Astrocyte (in vitro differentiated cells and primary cell): ENCODE data around the gene CCDC85B. TPM values are rescaled to one million over a fixed set of nuclear protein-coding genes. Genes with fewer than 3 reads are reported as not detected.
"Not testable (repeated sequence)": the region's sequence is repeated elsewhere in the genome, so short reads cannot be mapped to it uniquely, and the experiment has no call there.

Source experiments
- DNase-seq: peaks from one replicate; pipeline ENCODE4 v3.0.0-alpha.2; 2010; ENCODE audit warnings: low read depth
- FAIRE-seq: peaks from 2 replicates; lab custom pipeline; 2011; peaks lifted over from hg19 to GRCh38; lab: Jason Lieb, UNC
- H2AFZ ChIP-seq: 2 replicates; pipeline ENCODE4 v1.6.0; 2012; ENCODE audit warnings: low read depth, low read length, inconsistent platforms
- H3K27ac ChIP-seq: 2 replicates; pipeline ENCODE4 v1.5.1; 2011; ENCODE audit warnings: low read depth, low read length, inconsistent platforms
- H3K27me3 ChIP-seq: 2 replicates; pipeline ENCODE4 v1.6.0; 2011; ENCODE audit warnings: low read length, inconsistent platforms; ENCODE audit not compliant: insufficient read depth
- H3K36me3 ChIP-seq: 2 replicates; pipeline ENCODE4 v1.5.1; 2011; ENCODE audit warnings: low read length, inconsistent platforms; ENCODE audit not compliant: insufficient read depth
- H3K4me1 ChIP-seq: 2 replicates; pipeline ENCODE4 v1.5.1; 2011; ENCODE audit warnings: low read length, inconsistent platforms; ENCODE audit not compliant: insufficient read depth
- H3K4me2 ChIP-seq: 2 replicates; pipeline ENCODE4 v1.6.0; 2012; ENCODE audit warnings: low read length, inconsistent platforms
- H3K4me3 ChIP-seq: 2 replicates; pipeline ENCODE4 v1.5.1; 2011; ENCODE audit warnings: low read depth, mild to moderate bottlenecking, low read length, inconsistent platforms; ENCODE audit not compliant: insufficient read depth
- H3K79me2 ChIP-seq: 2 replicates; pipeline ENCODE4 v1.6.0; 2012; ENCODE audit warnings: mild to moderate bottlenecking, low read length, inconsistent platforms; ENCODE audit not compliant: insufficient read depth
- H3K9ac ChIP-seq: 2 replicates; pipeline ENCODE4 v1.6.0; 2012; ENCODE audit warnings: mild to moderate bottlenecking, low read length, inconsistent platforms
- H3K9me3 ChIP-seq: 2 replicates; pipeline ENCODE4 v1.5.1; 2012; ENCODE audit warnings: low read depth, mild to moderate bottlenecking, low read length, inconsistent platforms; ENCODE audit not compliant: insufficient read depth
- H4K20me1 ChIP-seq: 2 replicates; pipeline ENCODE4 v1.6.0; 2012; ENCODE audit warnings: low read length, inconsistent platforms; ENCODE audit not compliant: insufficient read depth
- H3K27ac Mint-ChIP-seq: one replicate; pipeline ENCODE4 v1.8.0; 2021; ENCODE audit warnings: mild to moderate bottlenecking, mixed read lengths; ENCODE audit not compliant: unreplicated experiment
- H3K27me3 Mint-ChIP-seq: one replicate; pipeline ENCODE4 v1.8.0; 2021; ENCODE audit warnings: low read depth, mixed read lengths; ENCODE audit not compliant: unreplicated experiment
- H3K36me3 Mint-ChIP-seq: one replicate; pipeline ENCODE4 v1.8.0; 2021; ENCODE audit warnings: low read depth, mixed read lengths; ENCODE audit not compliant: unreplicated experiment
- H3K4me1 Mint-ChIP-seq: one replicate; pipeline ENCODE4 v1.8.0; 2021; ENCODE audit warnings: low read depth, mixed read lengths; ENCODE audit not compliant: unreplicated experiment
- H3K4me3 Mint-ChIP-seq: one replicate; pipeline ENCODE4 v1.8.0; 2021; ENCODE audit warnings: mild to moderate bottlenecking, moderate library complexity, mixed read lengths; ENCODE audit not compliant: unreplicated experiment
- H3K9me3 Mint-ChIP-seq: one replicate; pipeline ENCODE4 v1.8.0; 2021; ENCODE audit warnings: mild to moderate bottlenecking, mixed read lengths; ENCODE audit not compliant: unreplicated experiment
- EZH2 ChIP-seq: IDR thresholded peaks from 2 replicates; pipeline ENCODE4 v1.6.1; 2012; ENCODE audit warnings: mild to moderate bottlenecking, low read length, inconsistent platforms; ENCODE audit not compliant: insufficient read depth
- total RNA-seq: library from RNA; stranded (reverse); gene quantifications from 2 replicates; pipeline ENCODE4 v1.2.1, GENCODE V29; 2021
- TF ChIP-seq, protein P1 (sequence below): IDR thresholded peaks from 2 replicates; pipeline ENCODE4 v1.5.1; 2011; ENCODE audit warnings: low read depth, mild to moderate bottlenecking, inconsistent platforms, low read length, moderate library complexity; ENCODE audit not compliant: insufficient read depth

CCDC85B gene
- total RNA-seq, 1 donor from 2014 or later: 31.4 TPM

GRCh38 chr11:65888163-65888814, 2.2 kb upstream of the CCDC85B start, which contains the start of gene FIBP:
FIBP (minus strand) TSS chr11:65888471; CDS start chr11:65888418, 53 bp downstream.
- Mint-ChIP-seq H3K9me3 (no peaks in the 10 kb centered on the region), H3K27me3 (no peaks in the 10 kb centered on the region)

GRCh38 chr11:65891219-65892136, 1.0 kb downstream of the CCDC85B start:
- FAIRE-seq: no peak
- Mint-ChIP-seq H3K9me3 (no peaks in the 10 kb centered on the region), H3K4me3 (peak overlapping the region; percentile 81), H3K36me3 (peaks cover 14% of the 10 kb centered on the region), H3K27ac (peak overlapping the region; percentile 58), H3K27me3 (no peaks in the 10 kb centered on the region), H3K4me1 (peaks cover 35% of the 10 kb centered on the region)
- peak overlapping the region; percentile 79 for H3K9ac ChIP-seq
- no peak for DNase-seq
- H3K4me2 ChIP-seq: peak overlapping the region; percentile 99
- peak overlapping the region; percentile 60 for H3K4me3 ChIP-seq
- no peaks in the 10 kb centered on the region for H3K9me3 ChIP-seq
- H3K27me3 ChIP-seq: no peaks in the 10 kb centered on the region
- H4K20me1 ChIP-seq: peaks cover 67% of the 10 kb centered on the region
- H3K36me3 ChIP-seq: peaks cover 20% of the 10 kb centered on the region
- peaks cover 73% of the 10 kb centered on the region for H3K4me1 ChIP-seq
- H3K27ac ChIP-seq: peak overlapping the region; percentile 65
- H3K79me2 ChIP-seq: peaks cover 71% of the 10 kb centered on the region
- TF ChIP-seq, protein P1, sequence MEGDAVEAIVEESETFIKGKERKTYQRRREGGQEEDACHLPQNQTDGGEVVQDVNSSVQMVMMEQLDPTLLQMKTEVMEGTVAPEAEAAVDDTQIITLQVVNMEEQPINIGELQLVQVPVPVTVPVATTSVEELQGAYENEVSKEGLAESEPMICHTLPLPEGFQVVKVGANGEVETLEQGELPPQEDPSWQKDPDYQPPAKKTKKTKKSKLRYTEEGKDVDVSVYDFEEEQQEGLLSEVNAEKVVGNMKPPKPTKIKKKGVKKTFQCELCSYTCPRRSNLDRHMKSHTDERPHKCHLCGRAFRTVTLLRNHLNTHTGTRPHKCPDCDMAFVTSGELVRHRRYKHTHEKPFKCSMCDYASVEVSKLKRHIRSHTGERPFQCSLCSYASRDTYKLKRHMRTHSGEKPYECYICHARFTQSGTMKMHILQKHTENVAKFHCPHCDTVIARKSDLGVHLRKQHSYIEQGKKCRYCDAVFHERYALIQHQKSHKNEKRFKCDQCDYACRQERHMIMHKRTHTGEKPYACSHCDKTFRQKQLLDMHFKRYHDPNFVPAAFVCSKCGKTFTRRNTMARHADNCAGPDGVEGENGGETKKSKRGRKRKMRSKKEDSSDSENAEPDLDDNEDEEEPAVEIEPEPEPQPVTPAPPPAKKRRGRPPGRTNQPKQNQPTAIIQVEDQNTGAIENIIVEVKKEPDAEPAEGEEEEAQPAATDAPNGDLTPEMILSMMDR: no peak
- TF ChIP-seq EZH2: no peak
- H2AFZ ChIP-seq: no peak overlapping the region

More at GRCh38 chr11:65888163-65888814, 2.2 kb upstream of the CCDC85B start, which contains the start of gene FIBP:
- Mint-ChIP-seq H3K4me1 (peaks cover 30% of the 10 kb centered on the region), H3K4me3 (peak within 1 kb of the TSS; percentile 97), H3K27ac (peak within 1 kb of the TSS; percentile 98), H3K36me3 (peaks cover 14% of the 10 kb centered on the region)
- Histone ChIP-seq H3K36me3 (peaks cover 15% of the 10 kb centered on the region), H3K4me2 (peak within 1 kb of the TSS; percentile 99), H3K4me3 (peak within 1 kb of the TSS; percentile 87), H2AFZ (peak within 1 kb of the TSS; percentile 95), H3K79me2 (peaks cover 58% of the 10 kb centered on the region), H4K20me1 (peaks cover 61% of the 10 kb centered on the region), H3K9ac (peak within 1 kb of the TSS; percentile 87), H3K9me3 (no peaks in the 10 kb centered on the region), H3K4me1 (peaks cover 59% of the 10 kb centered on the region), H3K27ac (peak within 1 kb of the TSS; percentile 85), H3K27me3 (no peaks in the 10 kb centered on the region)
- peak; percentile 92 for DNase-seq
- no peak for FAIRE-seq
- TF ChIP-seq, protein P1: peak; percentile 40
- TF ChIP-seq EZH2: no peak

DNA sequence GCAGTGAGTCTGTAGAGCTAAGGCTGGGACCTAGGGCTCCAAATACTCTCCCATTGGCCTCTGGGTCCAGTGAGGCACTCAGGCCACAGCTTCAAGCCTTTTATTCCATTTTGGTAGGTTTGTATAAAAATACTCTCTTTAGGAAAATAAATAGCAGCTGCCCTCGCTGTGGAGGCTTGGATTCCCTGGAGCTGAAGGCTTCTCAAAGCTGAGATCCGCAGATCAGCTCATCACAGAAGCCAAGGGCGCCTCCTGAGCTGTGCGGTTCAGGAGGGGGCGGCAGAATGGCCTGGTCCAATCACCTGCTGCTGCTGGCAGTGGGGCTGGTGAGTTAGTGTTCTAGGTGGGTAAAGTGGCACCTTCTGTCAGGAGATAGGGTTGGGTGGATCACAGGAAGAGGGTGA, 1.7 kb downstream of the CCDC85B start:
- peaks cover 71% of the 10 kb centered on the region for H3K79me2 ChIP-seq

More for the DNA sequence above, 1.7 kb downstream of the CCDC85B start:
- peak overlapping the region; percentile 81 for H3K4me3 Mint-ChIP-seq
- H3K27me3 ChIP-seq, H2AFZ ChIP-seq, H3K27me3 Mint-ChIP-seq, H3K27ac ChIP-seq, H3K9me3 ChIP-seq, FAIRE-seq, DNase-seq, H3K9me3 Mint-ChIP-seq: not testable (repeated sequence)
- H3K4me2 ChIP-seq: peak overlapping the region; percentile 99
- H3K27ac Mint-ChIP-seq: peak overlapping the region; percentile 26
- H3K36me3 Mint-ChIP-seq: peaks cover 14% of the 10 kb centered on the region
- H3K4me3 ChIP-seq: peak overlapping the region; percentile 60
- H4K20me1 ChIP-seq: peaks cover 69% of the 10 kb centered on the region
- H3K4me1 ChIP-seq: peaks cover 74% of the 10 kb centered on the region
- H3K9ac ChIP-seq: peak overlapping the region; percentile 79
- peaks cover 26% of the 10 kb centered on the region for H3K36me3 ChIP-seq
- peaks cover 32% of the 10 kb centered on the region for H3K4me1 Mint-ChIP-seq
